Loucy (cell line): ENCODE results near the gene POFUT2.
"Not testable (repeated sequence)": the region's sequence is repeated elsewhere in the genome, so short reads cannot be mapped to it uniquely, and the experiment has no call there.

Source experiments
- H2AFZ ChIP-seq: fragments of 200-600 bp; sonication (generic); 2 replicates; pipeline ENCODE4 v1.6.0; 2016; ENCODE audit warnings: antibody characterized with exemption, mild to moderate bottlenecking, low read length, moderate library complexity
- H3F3A ChIP-seq: fragments of 200-600 bp; 2 replicates; pipeline ENCODE4 v1.6.0; 2016; ENCODE audit warnings: antibody characterized with exemption, low read depth, mild to moderate bottlenecking
- H3K27me3 ChIP-seq: fragments of 200-600 bp; sonication (generic); 2 replicates; pipeline ENCODE4 v1.6.1; 2014; ENCODE audit warnings: low read length, mild to moderate bottlenecking; ENCODE audit not compliant: insufficient read depth, poor library complexity, severe bottlenecking
- H3K36me3 ChIP-seq: fragments of 200-600 bp; sonication (generic); 2 replicates; pipeline ENCODE4 v1.6.1; 2016; ENCODE audit warnings: low read length; ENCODE audit not compliant: insufficient read depth
- H3K4me1 ChIP-seq: fragments of 200-600 bp; sonication (generic); 2 replicates; pipeline ENCODE4 v1.5.1; 2014; ENCODE audit warnings: low read length, mild to moderate bottlenecking; ENCODE audit not compliant: insufficient read depth, poor library complexity, severe bottlenecking
- H3K4me2 ChIP-seq: fragments of 200-600 bp; sonication (generic); 2 replicates; pipeline ENCODE4 v1.6.0; 2014; ENCODE audit warnings: antibody characterized with exemption, low read length, low read depth, mild to moderate bottlenecking; ENCODE audit not compliant: poor library complexity, severe bottlenecking
- H3K4me3 ChIP-seq: fragments of 200-600 bp; sonication (generic); 2 replicates; pipeline ENCODE4 v1.5.1; 2014; ENCODE audit warnings: low read length, mild to moderate bottlenecking, mixed read lengths; ENCODE audit not compliant: poor library complexity, severe bottlenecking
- H3K79me2 ChIP-seq: fragments of 200-600 bp; sonication (generic); 2 replicates; pipeline ENCODE4 v1.6.1; 2014; ENCODE audit warnings: low read length; ENCODE audit not compliant: insufficient read depth
- H3K9ac ChIP-seq: fragments of 200-600 bp; sonication (generic); 2 replicates; pipeline ENCODE4 v1.6.0; 2014; ENCODE audit warnings: mild to moderate bottlenecking, low read depth, low read length, moderate library complexity; ENCODE audit not compliant: poor library complexity, severe bottlenecking
- H3K9me2 ChIP-seq: fragments of 200-600 bp; sonication (generic); replicated peaks from 2 replicates; pipeline ENCODE4 v1.6.1; 2016; ENCODE audit warnings: low read depth, low read length, mixed read lengths
- H3K9me3 ChIP-seq: fragments of 200-600 bp; sonication (generic); 2 replicates; pipeline ENCODE4 v1.6.1; 2014; ENCODE audit warnings: mild to moderate bottlenecking, antibody characterized with exemption, low read length, low read depth; ENCODE audit not compliant: insufficient read depth
- H4K20me1 ChIP-seq: fragments of 200-600 bp; sonication (generic); 2 replicates; pipeline ENCODE4 v1.6.0; 2014; ENCODE audit warnings: antibody characterized with exemption, low read length, mild to moderate bottlenecking; ENCODE audit not compliant: insufficient read depth, poor library complexity, severe bottlenecking
- CTCF ChIP-seq: fragments of 200-600 bp; sonication (generic); conservative IDR thresholded peaks from 2 replicates; pipeline ENCODE4 v1.5.1; 2014; ENCODE audit warnings: mild to moderate bottlenecking, antibody characterized with exemption, low read length
- EZH2phosphoT487 ChIP-seq: fragments of 200-600 bp; IDR thresholded peaks from 2 replicates; pipeline ENCODE4 v1.6.1; 2018; ENCODE audit warnings: antibody characterized with exemption, mild to moderate bottlenecking, moderate library complexity, borderline replicate concordance

The POFUT2 gene

GRCh38 chr21:45308194-45309068 lies 20.7 kb upstream of the POFUT2 start:
- Histone ChIP-seq H3K27me3 (no peaks in the 10 kb centered on the region), H3K4me3 (no peak overlapping the region), H3K36me3 (no peaks in the 10 kb centered on the region), H3K79me2 (no peaks in the 10 kb centered on the region), H2AFZ (peak overlapping the region; percentile 71), H3K4me1 (peaks cover 6% of the 10 kb centered on the region), H3K9me3 (no peaks in the 10 kb centered on the region), H3F3A (no peaks in the 10 kb centered on the region), H3K9ac (no peak overlapping the region), H4K20me1 (no peaks in the 10 kb centered on the region), H3K4me2 (peak overlapping the region; percentile 43), H3K9me2 (no peaks in the 10 kb centered on the region)
- TF ChIP-seq EZH2phosphoT487 (no peak), CTCF (no peak)

DNA sequence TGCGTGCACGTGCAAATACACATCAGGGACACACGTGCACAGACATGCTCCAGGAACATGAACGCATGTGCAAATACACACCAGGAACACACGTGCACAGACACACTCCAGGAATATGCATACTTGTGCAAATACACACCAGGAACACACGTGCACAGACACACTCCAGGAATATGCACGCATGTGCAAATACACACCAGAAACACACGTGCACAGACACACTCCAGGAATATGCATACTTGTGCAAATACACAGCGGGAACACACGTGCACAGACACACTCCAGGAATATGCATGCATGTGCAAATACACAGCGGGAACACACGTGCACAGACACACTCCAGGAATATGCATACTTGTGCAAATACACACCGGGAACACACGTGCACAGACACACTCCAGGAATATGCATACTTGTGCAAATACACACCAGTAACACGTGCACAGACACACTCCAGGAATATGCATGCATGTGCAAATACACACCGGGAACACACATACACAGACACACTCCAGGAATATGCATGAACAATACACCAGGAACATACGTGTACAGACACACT lies 20.0 kb upstream of the POFUT2 start:
- H3K9me2 ChIP-seq, H3K4me2 ChIP-seq, H4K20me1 ChIP-seq, H3K36me3 ChIP-seq, H3K9ac ChIP-seq, H3F3A ChIP-seq, H3K4me3 ChIP-seq, H2AFZ ChIP-seq, H3K79me2 ChIP-seq, H3K9me3 ChIP-seq, H3K27me3 ChIP-seq, H3K4me1 ChIP-seq: not testable (repeated sequence)

- Histone ChIP-seq H3F3A (no peaks in the 10 kb centered on the region), H3K36me3 (no peaks in the 10 kb centered on the region), H4K20me1 (no peaks in the 10 kb centered on the region), H2AFZ (no peak overlapping the region), H3K9me3 (no peaks in the 10 kb centered on the region), H3K4me3 (no peak overlapping the region), H3K4me1 (peaks cover 6% of the 10 kb centered on the region), H3K27me3 (no peaks in the 10 kb centered on the region), H3K9me2 (no peaks in the 10 kb centered on the region), H3K4me2 (no peak overlapping the region), H3K9ac (no peak overlapping the region), H3K79me2 (no peaks in the 10 kb centered on the region)
- TF ChIP-seq EZH2phosphoT487 = no peak
- no peak for TF ChIP-seq CTCF
These were observed 19.3 kb upstream of the POFUT2 start for GRCh38 chr21:45306832-45307571.
